Prostate gland (tissue), 2 donors: ENCODE measurements around the gene ATXN7. TPM values are rescaled to one million over a fixed set of nuclear protein-coding genes. Genes with fewer than 3 reads are reported as not detected.

Experiments used
- DNase-seq: peaks from one replicate; pipeline ENCODE4 v3.0.0-alpha.2; 2019; ENCODE audit warnings: low spot score
- H3K27ac ChIP-seq, 2 donors: fragments of 200-600 bp; sonication (generic); 2 replicates each; pipeline ENCODE4 v1.5.1; 2017 to 2019
- H3K27me3 ChIP-seq: fragments of 200-600 bp; sonication (generic); replicated peaks from 2 replicates; pipeline ENCODE4 v1.5.1; 2019; ENCODE audit not compliant: insufficient read depth
- H3K36me3 ChIP-seq, 2 donors: fragments of 200-600 bp; sonication (generic); 1 replicate in 1 of 2; 2 replicates in 1 of 2; pipeline versions ENCODE4 v1.5.1 to v1.8.1; 2017 to 2019
- H3K4me1 ChIP-seq: fragments of 200-600 bp; sonication (generic); replicated peaks from 2 replicates; pipeline ENCODE4 v1.5.1; 2019
- H3K4me3 ChIP-seq, 2 donors: fragments of 200-600 bp; sonication (generic); 2 replicates each; pipeline ENCODE4 v1.5.1; 2017 to 2019
- H3K9me3 ChIP-seq: fragments of 200-600 bp; sonication (generic); 2 replicates; pipeline ENCODE4 v1.5.1; 2017
- POLR2A ChIP-seq: fragments of 450-650 bp; IDR thresholded peaks from one replicate; pipeline ENCODE4 v1.6.1; 2016; ENCODE audit warnings: antibody characterized with exemption, mild to moderate bottlenecking
- POLR2AphosphoS5 ChIP-seq: sonication (generic); formaldehyde crosslinking; IDR thresholded peaks from one replicate; pipeline ENCODE4 v1.6.1; 2017; ENCODE audit warnings: antibody characterized with exemption
- WGBS: methylation state at CpG from one replicate; pipeline ENCODE4 v1.1.5; 2018; 5-methylcytosine and 5-hydroxymethylcytosine counted together
- intact Hi-C: fragments of 100-400 bp; cut with DNase I; formaldehyde crosslinking; loops from one replicate; pipeline ENCODE4 v1.14.2; 2022
- total RNA-seq, 2 donors: library from RNA; depleted of rRNA; stranded (reverse); fragments of >200 nt; gene quantifications; one replicate each; pipeline ENCODE4 v1.1.0, GENCODE V29; 2016
- TF ChIP-seq, protein P1 (sequence below), 4 experiments: fragments of 200-600 bp in 2 of 4; fragments of 450-650 bp in 2 of 4; sonication (generic) in 2 of 4; IDR thresholded peaks; 1 replicate in 3 of 4; 2 replicates in 1 of 4; pipeline ENCODE4 v1.5.1; 2016 to 2019; ENCODE audit warnings: antibody characterized with exemption in 4 of 4, mild to moderate bottlenecking in 2 of 4, moderate library complexity in 2 of 4

The ATXN7 gene
- total RNA-seq, 2 donors from 2014 or later: 18.0 to 30.8 TPM

DNA sequence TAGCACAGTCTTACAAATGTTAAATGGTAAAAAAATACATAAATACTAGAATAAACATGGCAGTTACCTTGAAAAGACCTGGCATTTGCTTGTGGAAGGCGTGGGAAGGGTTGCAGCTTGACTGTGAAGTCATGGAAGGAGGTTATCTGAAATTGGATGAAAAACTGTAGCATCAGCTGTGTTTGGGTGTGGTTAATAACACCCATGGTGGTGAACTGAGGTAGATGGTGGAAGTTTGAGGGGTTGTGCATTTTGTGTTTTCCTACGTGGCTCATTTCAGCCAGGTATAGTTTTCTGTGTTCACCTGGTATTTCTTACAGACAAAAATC is 113.2 kb downstream of the ATXN7 start:
- no peaks in the 10 kb centered on the region for H3K4me1 ChIP-seq
- no peak overlapping the region for H3K4me3 ChIP-seq
- no peak overlapping the region for H3K27ac ChIP-seq
- H3K36me3 ChIP-seq: no peaks in the 10 kb centered on the region
- 92% methylated on average over 2 of the region's 2 CpGs for WGBS
- no peaks in the 10 kb centered on the region for H3K27me3 ChIP-seq
- no peaks in the 10 kb centered on the region for H3K9me3 ChIP-seq
- intact Hi-C loops: no loop called here
- TF ChIP-seq POLR2A (no peak), POLR2AphosphoS5 (no peak)
- TF ChIP-seq, protein P1, sequence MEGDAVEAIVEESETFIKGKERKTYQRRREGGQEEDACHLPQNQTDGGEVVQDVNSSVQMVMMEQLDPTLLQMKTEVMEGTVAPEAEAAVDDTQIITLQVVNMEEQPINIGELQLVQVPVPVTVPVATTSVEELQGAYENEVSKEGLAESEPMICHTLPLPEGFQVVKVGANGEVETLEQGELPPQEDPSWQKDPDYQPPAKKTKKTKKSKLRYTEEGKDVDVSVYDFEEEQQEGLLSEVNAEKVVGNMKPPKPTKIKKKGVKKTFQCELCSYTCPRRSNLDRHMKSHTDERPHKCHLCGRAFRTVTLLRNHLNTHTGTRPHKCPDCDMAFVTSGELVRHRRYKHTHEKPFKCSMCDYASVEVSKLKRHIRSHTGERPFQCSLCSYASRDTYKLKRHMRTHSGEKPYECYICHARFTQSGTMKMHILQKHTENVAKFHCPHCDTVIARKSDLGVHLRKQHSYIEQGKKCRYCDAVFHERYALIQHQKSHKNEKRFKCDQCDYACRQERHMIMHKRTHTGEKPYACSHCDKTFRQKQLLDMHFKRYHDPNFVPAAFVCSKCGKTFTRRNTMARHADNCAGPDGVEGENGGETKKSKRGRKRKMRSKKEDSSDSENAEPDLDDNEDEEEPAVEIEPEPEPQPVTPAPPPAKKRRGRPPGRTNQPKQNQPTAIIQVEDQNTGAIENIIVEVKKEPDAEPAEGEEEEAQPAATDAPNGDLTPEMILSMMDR (IDR thresholded peaks at IDR 0.05): no peak
- no peak for DNase-seq

- Histone ChIP-seq H3K27me3 (no peaks in the 10 kb centered on the region), H3K27ac (no peak overlapping the region), H3K4me1 (no peaks in the 10 kb centered on the region), H3K36me3 (peaks cover 0 to 2% of the 10 kb centered on the region in 2 donors), H3K4me3 (no peak overlapping the region), H3K9me3 (no peaks in the 10 kb centered on the region)
- no peak for TF ChIP-seq POLR2AphosphoS5
- TF ChIP-seq POLR2A: no peak
- TF ChIP-seq, protein P1 (IDR thresholded peaks at IDR 0.05): no peak
- intact Hi-C loops: no loop called here
- DNase-seq: no peak
- WGBS: 82% methylated on average over 4 of the region's 4 CpGs
Measured at GRCh38 chr3:63977893-63978292, 114.2 kb downstream of the ATXN7 start.

DNA sequence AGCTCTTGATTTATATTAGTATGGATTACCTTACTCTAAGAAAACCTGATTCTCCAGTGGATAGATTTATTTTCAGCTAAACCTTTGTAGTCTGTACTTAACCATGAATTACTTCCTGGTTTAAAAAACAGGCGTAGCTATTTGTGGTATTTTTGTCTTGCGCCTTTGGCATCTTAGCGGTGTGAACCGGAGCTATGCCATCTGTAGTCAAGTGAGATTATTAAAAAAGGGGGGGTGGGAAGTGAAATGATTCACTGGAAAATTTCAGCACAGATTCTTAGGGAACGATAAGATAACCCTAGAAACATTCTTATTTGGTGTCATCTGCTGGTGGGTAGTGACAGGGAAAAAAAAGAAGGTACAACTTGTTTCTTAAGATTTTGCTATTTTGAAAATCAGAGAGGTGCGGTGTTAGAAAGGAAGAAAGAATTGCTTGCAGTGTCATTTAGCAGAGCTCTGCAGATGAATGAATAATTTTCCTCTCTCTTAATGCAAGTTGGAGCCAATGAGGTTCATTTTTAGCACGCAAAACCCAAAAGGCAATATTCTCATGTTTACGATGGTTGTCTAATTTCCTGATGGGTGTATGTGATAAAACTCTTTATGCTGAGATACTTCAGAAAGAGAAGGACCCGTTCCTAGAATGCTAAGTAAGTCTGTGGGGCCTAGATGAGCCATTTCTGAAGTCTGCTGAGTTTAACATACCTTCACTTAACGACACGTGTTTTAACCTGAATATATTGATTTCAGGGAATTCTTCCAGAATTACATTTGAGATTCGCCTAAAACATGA is 115.6 kb downstream of the ATXN7 start:
- DNase-seq: no peak
- no peaks in the 10 kb centered on the region for H3K9me3 ChIP-seq
- no peak overlapping the region for H3K4me3 ChIP-seq
- H3K4me1 ChIP-seq: no peaks in the 10 kb centered on the region
- peaks cover 0 to 5% of the 10 kb centered on the region in 2 donors for H3K36me3 ChIP-seq
- intact Hi-C loops: no loop called here
- no peak for TF ChIP-seq POLR2A
- TF ChIP-seq, protein P1 (IDR thresholded peaks at IDR 0.05): no peak
- no peak for TF ChIP-seq POLR2AphosphoS5
- no peaks in the 10 kb centered on the region for H3K27me3 ChIP-seq
- 46% methylated on average over 12 of the region's 12 CpGs for WGBS
- no peak overlapping the region for H3K27ac ChIP-seq

DNA sequence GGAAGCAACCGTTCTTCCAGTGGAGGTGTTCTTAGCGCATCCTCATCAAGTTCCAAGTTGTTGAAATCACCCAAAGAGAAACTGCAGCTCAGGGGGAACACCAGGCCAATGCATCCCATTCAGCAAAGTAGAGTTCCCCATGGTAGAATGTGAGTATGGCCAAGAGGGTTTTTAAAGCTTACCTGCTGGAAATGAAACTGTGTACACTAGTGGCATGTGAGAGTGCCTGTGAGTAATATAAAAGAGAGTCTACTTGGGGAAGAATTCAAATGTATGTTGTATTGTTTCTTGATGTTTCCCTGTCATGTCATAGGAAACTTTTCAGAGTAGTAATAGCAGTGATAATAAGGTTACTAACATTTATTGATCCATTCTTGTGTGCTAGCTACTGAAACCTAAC is 116.4 kb downstream of the ATXN7 start:
- intact Hi-C loops: no loop called here

More for the DNA sequence above, 116.4 kb downstream of the ATXN7 start:
- Histone ChIP-seq H3K9me3 (no peaks in the 10 kb centered on the region), H3K36me3 (peaks cover 0 to 5% of the 10 kb centered on the region in 2 donors), H3K27me3 (no peaks in the 10 kb centered on the region), H3K4me3 (no peak overlapping the region), H3K4me1 (no peaks in the 10 kb centered on the region), H3K27ac (no peak overlapping the region)
- no peak for TF ChIP-seq POLR2AphosphoS5
- no peak for TF ChIP-seq POLR2A
- TF ChIP-seq, protein P1 (IDR thresholded peaks at IDR 0.05): no peak
- 88% methylated on average over 2 of the region's 2 CpGs for WGBS
- no peak for DNase-seq
